ENCODE results near the gene ABCB6. TPM values are rescaled to one million over a fixed set of nuclear protein-coding genes. Genes with fewer than 3 reads are reported as not detected.

ABCB6 gene
- 47.2 TPM for polyA plus RNA-seq (2012; ENCODE audit: insufficient read length, low read depth)

DNA sequence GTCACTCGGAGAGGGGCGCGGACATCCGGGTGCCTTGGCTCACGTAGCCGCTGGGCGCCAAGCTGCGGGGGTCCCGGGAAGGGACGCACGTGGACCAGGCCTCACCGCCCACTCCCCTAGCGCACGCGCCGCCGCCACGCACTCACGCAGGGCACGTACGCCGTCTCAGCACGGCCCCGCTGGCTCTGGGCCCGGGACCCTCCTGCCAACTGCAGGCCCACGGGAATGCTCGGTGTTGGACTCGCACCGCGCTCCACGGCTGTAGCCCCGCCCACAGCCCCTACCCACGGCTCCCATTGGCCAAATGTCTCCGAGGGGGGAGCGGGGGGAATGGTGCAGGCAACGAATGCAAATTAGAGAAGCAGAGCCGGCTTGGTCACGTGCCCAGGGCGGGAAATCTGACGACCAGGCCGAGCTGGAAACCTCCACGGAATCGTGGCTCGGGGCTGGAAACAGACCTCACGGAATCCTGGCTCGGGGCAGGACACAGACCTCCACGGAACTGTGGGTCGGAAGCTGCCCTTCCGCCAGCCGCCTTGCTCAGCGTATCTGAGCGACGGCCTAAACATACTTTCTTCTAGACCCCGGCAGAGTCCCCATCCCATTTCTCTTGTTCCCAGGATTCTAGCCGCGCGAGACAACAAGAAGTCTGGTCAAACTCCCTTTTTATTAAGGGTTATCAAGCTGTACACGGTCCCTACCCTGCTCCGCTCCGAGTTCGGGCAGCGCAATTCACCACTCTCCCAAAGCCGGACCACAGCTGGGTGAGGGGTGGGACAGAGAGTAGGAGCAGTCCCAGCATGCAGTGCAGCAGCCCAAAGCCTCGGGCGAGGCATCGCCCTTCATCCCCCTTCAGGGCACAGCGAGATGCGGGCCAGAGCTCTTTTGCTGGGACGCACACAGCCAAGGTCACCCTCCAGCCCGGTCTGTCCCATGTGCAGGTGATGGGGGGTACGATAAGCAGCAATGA is at the start of gene ABCB6:
TSS of gene ABCB6 (minus strand) at position 227 of the 970 bp plus-strand sequence. CDS start 285 bp downstream, outside the sequence.
- peak; percentile 90 for TF ChIP-seq POLR2AphosphoS5 (IDR thresholded peaks at IDR 0.05; ENCODE audit: low read depth, low read length)
- peak; percentile 66; the same call in 1 of the 2 replicates for TF ChIP-seq TAF1 (IDR thresholded peaks at IDR 0.05; ENCODE audit: borderline replicate concordance, insufficient read depth, low read length)
- no peak for TF ChIP-seq REST (IDR thresholded peaks at IDR 0.05; ENCODE audit: insufficient read depth in 1 of 2, low read depth in 2 of 2, low read length in 2 of 2)
- TF ChIP-seq SIN3A (IDR thresholded peaks at IDR 0.05; ENCODE audit: borderline replicate concordance, insufficient read depth, low read length): peak; percentile 4; the same call in 1 of the 2 replicates
- TF ChIP-seq FOXP2 (optimal IDR thresholded peaks at IDR 0.05; ENCODE audit: borderline replicate concordance, extremely low read depth, extremely low read length, insufficient read depth): peak; percentile 64

DNA sequence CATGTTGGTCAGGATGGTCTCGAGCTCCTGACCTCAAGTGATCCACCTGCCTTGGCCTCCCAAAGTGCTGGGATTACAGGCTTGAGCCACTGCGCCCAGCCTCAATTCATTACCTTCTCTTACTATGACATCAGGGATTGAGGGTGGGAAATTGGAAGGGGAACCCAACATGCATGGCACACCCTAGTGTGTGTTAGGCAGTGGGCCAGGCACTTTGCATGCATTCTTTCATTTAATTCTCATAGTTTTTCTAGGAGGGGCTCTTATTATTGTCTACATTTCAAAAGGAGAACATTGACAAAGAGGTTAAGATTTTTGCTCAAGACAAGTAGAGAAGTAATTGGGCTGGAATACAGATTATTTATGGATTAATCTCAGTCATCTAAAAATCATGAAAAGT is 49.5 kb upstream of the ABCB6 start:
- TF ChIP-seq POLR2AphosphoS5 (IDR thresholded peaks at IDR 0.05; ENCODE audit: low read depth, low read length): no peak
- no peak for TF ChIP-seq TAF1 (IDR thresholded peaks at IDR 0.05; ENCODE audit: borderline replicate concordance, insufficient read depth, low read length)
- no peak for TF ChIP-seq SIN3A (IDR thresholded peaks at IDR 0.05; ENCODE audit: borderline replicate concordance, insufficient read depth, low read length)
- TF ChIP-seq REST (IDR thresholded peaks at IDR 0.05; ENCODE audit: insufficient read depth in 1 of 2, low read depth in 2 of 2, low read length in 2 of 2): no peak
- TF ChIP-seq FOXP2 (optimal IDR thresholded peaks at IDR 0.05; ENCODE audit: borderline replicate concordance, extremely low read depth, extremely low read length, insufficient read depth): no peak

- TF ChIP-seq REST (IDR thresholded peaks at IDR 0.05; ENCODE audit: insufficient read depth in 1 of 2, low read depth in 2 of 2, low read length in 2 of 2) (no peak), POLR2AphosphoS5 (IDR thresholded peaks at IDR 0.05; ENCODE audit: low read depth, low read length) (no peak), FOXP2 (optimal IDR thresholded peaks at IDR 0.05; ENCODE audit: borderline replicate concordance, extremely low read depth, extremely low read length, insufficient read depth) (no peak)
Observed at GRCh38 chr2:219266886-219267285, 48.1 kb upstream of the ABCB6 start.

- no peak for TF ChIP-seq TAF1 (IDR thresholded peaks at IDR 0.05; ENCODE audit: borderline replicate concordance, insufficient read depth, low read length)
- TF ChIP-seq SIN3A (IDR thresholded peaks at IDR 0.05; ENCODE audit: borderline replicate concordance, insufficient read depth, low read length): no peak
- no peak for TF ChIP-seq FOXP2 (optimal IDR thresholded peaks at IDR 0.05; ENCODE audit: borderline replicate concordance, extremely low read depth, extremely low read length, insufficient read depth)
- no peak for TF ChIP-seq POLR2AphosphoS5 (IDR thresholded peaks at IDR 0.05; ENCODE audit: low read depth, low read length)
- TF ChIP-seq REST (IDR thresholded peaks at IDR 0.05; ENCODE audit: insufficient read depth in 1 of 2, low read depth in 2 of 2, low read length in 2 of 2): no peak
Observed at GRCh38 chr2:219266232-219266631, 47.5 kb upstream of the ABCB6 start.

All from PFSK-1 (cell line).